ENCODE measurements around the gene IGF1R.

IGF1R gene

DNA sequence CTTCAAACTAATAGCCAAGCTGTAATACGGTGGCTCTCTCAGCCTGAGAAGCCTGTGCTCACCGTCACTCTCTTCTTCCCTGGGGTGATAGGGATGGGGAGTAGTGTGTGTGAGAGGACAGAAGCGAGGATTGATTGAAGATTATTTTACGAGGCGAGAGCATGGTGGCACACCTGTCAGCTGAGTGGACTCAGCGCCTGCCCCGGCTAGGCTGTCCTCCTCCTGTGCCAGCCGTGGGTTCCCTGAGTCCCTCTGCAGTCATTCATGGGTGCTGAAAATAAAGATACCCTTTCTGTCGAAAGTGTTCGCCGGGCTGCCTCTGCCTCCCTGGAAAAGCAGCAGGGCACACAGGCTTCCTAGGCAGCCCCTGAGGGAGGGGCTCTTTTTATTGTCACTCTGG is 235.1 kb downstream of the IGF1R start:
- TF ChIP-seq, protein P1, sequence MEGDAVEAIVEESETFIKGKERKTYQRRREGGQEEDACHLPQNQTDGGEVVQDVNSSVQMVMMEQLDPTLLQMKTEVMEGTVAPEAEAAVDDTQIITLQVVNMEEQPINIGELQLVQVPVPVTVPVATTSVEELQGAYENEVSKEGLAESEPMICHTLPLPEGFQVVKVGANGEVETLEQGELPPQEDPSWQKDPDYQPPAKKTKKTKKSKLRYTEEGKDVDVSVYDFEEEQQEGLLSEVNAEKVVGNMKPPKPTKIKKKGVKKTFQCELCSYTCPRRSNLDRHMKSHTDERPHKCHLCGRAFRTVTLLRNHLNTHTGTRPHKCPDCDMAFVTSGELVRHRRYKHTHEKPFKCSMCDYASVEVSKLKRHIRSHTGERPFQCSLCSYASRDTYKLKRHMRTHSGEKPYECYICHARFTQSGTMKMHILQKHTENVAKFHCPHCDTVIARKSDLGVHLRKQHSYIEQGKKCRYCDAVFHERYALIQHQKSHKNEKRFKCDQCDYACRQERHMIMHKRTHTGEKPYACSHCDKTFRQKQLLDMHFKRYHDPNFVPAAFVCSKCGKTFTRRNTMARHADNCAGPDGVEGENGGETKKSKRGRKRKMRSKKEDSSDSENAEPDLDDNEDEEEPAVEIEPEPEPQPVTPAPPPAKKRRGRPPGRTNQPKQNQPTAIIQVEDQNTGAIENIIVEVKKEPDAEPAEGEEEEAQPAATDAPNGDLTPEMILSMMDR (conservative IDR thresholded peaks at IDR 0.05): no peak
- TF ChIP-seq ZFX (IDR thresholded peaks at IDR 0.05): no peak
- H3K27ac ChIP-seq: no peak overlapping the region

DNA sequence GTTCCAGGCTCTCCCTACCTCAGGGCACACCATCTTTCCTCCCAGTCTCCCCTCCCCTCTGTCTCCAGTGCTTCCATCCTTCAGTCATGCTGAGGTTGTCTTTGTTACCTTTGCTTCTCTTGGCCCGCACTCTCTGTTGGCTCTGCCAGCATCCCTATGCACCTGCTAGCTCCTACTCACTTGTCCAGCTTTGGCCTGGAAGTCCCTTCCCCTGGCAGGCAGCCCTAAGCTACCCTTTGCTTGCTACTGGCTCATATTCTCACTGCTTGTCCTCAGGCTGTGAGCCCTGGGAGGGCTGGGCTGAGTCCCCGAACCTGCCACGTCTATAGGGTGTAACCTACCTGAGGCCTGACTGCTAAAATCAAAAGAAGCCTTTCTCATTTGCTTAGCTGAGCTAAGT is 236.6 kb downstream of the IGF1R start:
- TF ChIP-seq, protein P1 (conservative IDR thresholded peaks at IDR 0.05): no peak
- no peak for TF ChIP-seq ZFX (IDR thresholded peaks at IDR 0.05)
- H3K27ac ChIP-seq: no peak overlapping the region

DNA sequence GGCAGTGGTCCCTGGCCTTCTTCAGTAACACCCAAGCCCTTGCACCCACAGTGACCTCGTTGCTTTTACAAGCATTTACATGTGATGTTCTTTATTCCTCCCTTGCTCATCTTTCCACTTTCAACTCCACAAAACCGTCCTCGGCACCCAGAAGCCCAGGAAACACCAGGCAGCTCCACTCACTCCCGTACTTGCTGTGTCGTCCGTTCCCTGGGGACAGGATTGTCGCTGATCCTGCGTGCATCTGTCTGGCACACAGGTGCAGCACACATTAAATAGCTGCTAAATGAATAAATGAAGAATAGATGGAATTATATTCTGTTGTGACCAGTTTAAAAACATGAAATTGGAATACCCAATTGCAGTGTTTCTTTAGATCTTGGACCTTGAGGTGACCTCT is 239.6 kb downstream of the IGF1R start:
- H3K27ac ChIP-seq: no peak overlapping the region
- TF ChIP-seq, protein P1 (conservative IDR thresholded peaks at IDR 0.05): no peak
- no peak for TF ChIP-seq ZFX (IDR thresholded peaks at IDR 0.05)

DNA sequence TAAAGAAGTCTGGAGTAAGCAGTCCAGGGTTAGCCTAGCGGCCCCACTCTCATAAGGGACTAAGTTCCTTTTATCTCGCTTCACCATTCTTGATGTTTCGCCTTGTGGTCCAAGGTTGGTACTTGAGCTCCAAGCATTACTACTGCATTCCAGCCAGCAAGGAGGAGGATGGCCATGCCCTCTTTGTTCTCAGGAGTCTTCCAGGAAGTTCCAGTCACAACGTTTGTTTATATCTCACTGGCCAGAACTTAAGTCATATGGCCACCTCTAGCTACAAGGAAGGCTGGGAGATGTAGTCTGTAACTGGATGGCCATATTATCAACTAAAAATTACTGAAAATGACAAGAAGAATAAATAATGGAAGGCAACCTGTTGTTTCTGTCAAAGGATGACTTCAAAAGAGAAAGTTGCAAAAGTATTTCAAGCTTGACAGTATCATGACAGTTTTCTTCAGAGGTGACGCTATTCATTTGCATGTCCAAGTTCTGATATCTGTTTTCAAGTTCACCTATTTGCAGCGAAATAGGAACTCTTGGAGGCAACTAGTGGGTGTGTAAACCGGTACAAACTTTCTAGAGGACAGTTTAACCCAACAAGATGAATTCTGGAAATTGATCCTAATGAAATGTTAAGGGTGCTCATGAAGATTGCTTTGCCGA is 240.6 kb downstream of the IGF1R start:
- H3K27ac ChIP-seq: no peak overlapping the region
- TF ChIP-seq ZFX (IDR thresholded peaks at IDR 0.05): no peak

DNA sequence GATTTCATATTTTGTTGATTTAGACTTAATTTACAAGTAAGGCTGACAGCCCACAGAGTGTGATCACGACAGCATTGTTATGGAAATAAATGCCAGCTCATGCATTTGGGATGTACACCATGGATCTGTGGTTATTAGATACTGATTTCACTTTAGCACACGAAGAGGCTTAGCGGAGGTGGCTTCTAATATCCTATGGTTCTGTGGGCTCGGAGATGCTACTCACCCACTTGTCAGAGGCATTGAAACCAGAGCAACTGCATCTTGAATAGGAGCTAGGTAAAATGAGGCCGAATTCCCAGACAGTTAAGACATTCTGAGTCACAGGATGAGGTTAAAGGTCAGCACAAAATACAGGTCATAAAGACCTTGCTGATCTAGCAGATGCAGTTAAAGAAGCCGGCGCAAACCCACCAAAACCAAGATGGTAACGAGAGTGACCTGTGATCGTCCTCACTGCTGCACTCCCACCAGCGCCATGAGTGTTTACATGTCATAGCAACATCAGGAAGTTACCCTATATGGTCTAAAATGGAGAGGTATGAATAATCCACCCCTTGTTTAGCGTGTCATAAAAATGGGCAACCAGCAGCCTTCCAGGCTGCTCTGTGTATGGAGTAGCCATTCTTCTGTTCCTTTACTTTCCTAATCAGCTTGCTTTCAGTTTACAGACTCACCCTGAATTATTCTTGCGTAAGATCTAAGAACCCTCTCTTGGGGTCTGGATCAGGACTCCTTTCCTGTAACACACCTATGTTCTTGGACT is 241.8 kb downstream of the IGF1R start:
- TF ChIP-seq, protein P1 (conservative IDR thresholded peaks at IDR 0.05): no peak
- TF ChIP-seq ZFX (IDR thresholded peaks at IDR 0.05): no peak
- H3K27ac ChIP-seq: no peak overlapping the region

DNA sequence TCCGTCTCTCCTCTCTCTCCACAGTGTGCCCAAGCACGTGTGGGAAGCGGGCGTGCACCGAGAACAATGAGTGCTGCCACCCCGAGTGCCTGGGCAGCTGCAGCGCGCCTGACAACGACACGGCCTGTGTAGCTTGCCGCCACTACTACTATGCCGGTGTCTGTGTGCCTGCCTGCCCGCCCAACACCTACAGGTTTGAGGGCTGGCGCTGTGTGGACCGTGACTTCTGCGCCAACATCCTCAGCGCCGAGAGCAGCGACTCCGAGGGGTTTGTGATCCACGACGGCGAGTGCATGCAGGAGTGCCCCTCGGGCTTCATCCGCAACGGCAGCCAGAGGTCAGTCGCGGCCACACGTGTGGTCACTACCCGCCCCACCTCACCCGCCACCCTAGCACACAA is 243.0 kb downstream of the IGF1R start:
- no peak overlapping the region for H3K27ac ChIP-seq
- TF ChIP-seq ZFX (IDR thresholded peaks at IDR 0.05): no peak
- TF ChIP-seq, protein P1 (conservative IDR thresholded peaks at IDR 0.05): no peak

DNA sequence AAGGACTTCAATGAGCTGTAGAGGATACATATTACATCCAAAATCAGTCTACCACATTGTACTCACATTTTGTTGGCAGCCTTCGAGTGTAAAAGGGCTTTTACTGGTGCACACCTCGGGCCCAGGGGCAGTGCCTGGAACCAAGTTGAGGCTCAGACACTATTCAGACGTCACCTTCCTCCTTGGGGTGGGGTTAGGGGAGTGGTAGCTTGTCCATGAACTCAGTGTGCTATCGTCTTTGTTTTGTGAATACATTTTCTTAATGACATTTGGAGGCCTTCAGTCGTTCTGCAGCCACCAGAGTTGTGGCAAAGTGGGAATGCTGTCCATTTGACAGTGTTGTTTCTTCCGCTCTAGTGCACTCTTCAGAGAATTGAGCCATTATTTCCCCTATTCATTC is 245.1 kb downstream of the IGF1R start:
- no peak overlapping the region for H3K27ac ChIP-seq
- TF ChIP-seq, protein P1 (conservative IDR thresholded peaks at IDR 0.05): no peak
